Thyroid gland (tissue), 4 donors: ENCODE results near the gene UBXN7.
"Not testable (repeated sequence)": the region's sequence is repeated elsewhere in the genome, so short reads cannot be mapped to it uniquely, and the experiment has no call there.

Source experiments
- CTCF ChIP-seq, 6 experiments: fragments of 200-600 bp in 3 of 6; fragments of 450-650 bp in 3 of 6; sonication (generic) in 3 of 6; IDR thresholded peaks; one replicate each; pipeline ENCODE4 v1.5.1; 2016 to 2019; ENCODE audit warnings: antibody characterized with exemption in 6 of 6, mild to moderate bottlenecking in 2 of 6, inconsistent platforms in 1 of 6, moderate library complexity in 1 of 6
- POLR2A ChIP-seq, 2 donors: fragments of 450-650 bp; IDR thresholded peaks; one replicate each; pipeline ENCODE4 v1.6.1; 2017; ENCODE audit warnings: antibody characterized with exemption in 2 of 2, mild to moderate bottlenecking in 2 of 2, moderate library complexity in 1 of 2

DNA sequence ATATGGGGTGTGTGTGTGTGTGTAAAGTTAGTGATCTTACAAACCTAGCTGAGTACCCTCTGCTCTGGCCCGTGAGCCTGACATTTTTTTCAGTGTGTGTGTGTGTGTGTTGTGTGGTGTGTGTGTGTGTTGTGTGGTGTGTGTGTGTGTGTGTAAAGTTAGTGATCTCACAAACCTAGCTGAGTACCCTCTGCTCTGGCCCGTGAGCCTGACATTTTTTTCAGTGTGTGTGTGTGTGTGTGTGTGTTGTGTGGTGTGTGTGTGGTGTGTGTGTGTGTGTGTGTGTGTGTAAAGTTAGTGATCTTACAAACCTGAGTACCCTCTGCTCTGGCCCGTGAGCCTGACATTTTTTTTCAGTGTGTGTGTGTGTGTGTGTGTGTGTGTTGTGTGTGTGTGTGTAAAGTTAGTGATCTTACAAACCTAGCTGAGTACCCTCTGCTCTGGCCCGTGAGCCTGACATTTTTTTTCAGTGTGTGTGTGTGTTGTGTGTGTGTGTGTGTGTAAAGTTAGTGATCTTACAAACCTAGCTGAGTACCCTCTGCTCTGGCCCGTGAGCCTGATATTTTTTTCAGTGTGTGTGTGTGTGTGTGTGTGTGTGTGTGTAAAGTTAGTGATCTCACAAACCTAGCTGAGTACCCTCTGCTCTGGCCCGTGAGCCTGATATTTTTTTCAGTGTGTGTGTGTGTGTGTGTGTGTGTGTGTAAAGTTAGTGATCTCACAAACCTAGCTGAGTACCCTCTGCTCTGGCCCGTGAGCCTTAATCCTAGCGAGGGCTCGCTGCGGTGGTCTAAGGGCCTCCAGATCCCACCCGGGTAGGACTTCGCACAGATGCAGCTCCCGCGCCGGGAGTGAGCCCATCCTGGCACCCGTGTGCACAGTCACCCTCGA is 115.2 kb downstream of the UBXN7 start:
- TF ChIP-seq POLR2A, CTCF (IDR thresholded peaks at IDR 0.05): not testable (repeated sequence)
